HCT116 (cell line): ENCODE results near the gene ADAMTS16. TPM values are rescaled to one million over a fixed set of nuclear protein-coding genes. Genes with fewer than 3 reads are reported as not detected.

ENCODE experiments used
- ATAC-seq: fragments of 200-7000 bp; cut with Tn5 transposase; 2 replicates; pipeline ENCODE4 v1.9.1; 2020; ENCODE audit warnings: mild to moderate bottlenecking, moderate library complexity
- BruUV-seq: library from RNA; stranded (reverse); fragments of 400-500 nt; replicated peaks from 2 replicates; lab custom pipeline; 2021; lab: Mats Ljungman, UMichigan
- CTCF ChIA-PET: fragments of 300-600 bp; sonication (Branson Sonifier 250); formaldehyde crosslinking; loops from one replicate; lab custom pipeline; 2021; ENCODE audit warnings: antibody characterized with exemption; lab: Charles Lee
- POLR2A ChIA-PET: fragments of 300-600, 350-600 bp; sonication (Branson Sonifier 250); formaldehyde crosslinking; loops from one replicate; lab custom pipeline; 2021; ENCODE audit warnings: antibody characterized with exemption; lab: Charles Lee
- RAD21 ChIA-PET, 2 experiments: fragments of 300-600 bp; sonication (Branson Sonifier 250); formaldehyde crosslinking; loops; one replicate each; lab custom pipeline; 2023; ENCODE audit warnings: low total read pairs in 2 of 2; ENCODE audit not compliant: uncharacterized antibody in 2 of 2, unreplicated experiment in 2 of 2, low non-redundant PET in 1 of 2; lab: Charles Lee
- DNase-seq: peaks from one replicate; pipeline ENCODE4 v3.0.0-alpha.2; 2010; ENCODE audit warnings: low read depth, low spot score
- H2AFZ ChIP-seq: fragments of 200-600 bp; shearing (Covaris generic), sonication (generic); 2 replicates; pipeline ENCODE4 v1.6.1; 2017; ENCODE audit warnings: low read depth, mixed run types, mixed read lengths, antibody characterized with exemption, low read length; ENCODE audit not compliant: poor library complexity, severe bottlenecking
- H3K27ac ChIP-seq: 2 replicates; pipeline ENCODE4 v1.5.1; 2012; ENCODE audit warnings: low read depth, low read length
- H3K27me3 ChIP-seq: fragments of 200-600 bp; sonication (generic); 2 replicates; pipeline ENCODE4 v1.6.1; 2016; ENCODE audit warnings: mixed run types, low read length, mixed read lengths; ENCODE audit not compliant: insufficient read depth
- H3K36me3 ChIP-seq, 2 experiments: fragments of 200-500 bp in 1 of 2; fragments of 200-600 bp in 1 of 2; sonication (Bioruptor generic) in 1 of 2; sonication (generic) in 1 of 2; 2 replicates each; pipeline versions ENCODE4 v1.5.1 to v1.6.1; 2014 to 2016; ENCODE audit warnings: low read length in 2 of 2, inconsistent platforms in 1 of 2, mixed read lengths in 1 of 2, mixed run types in 1 of 2; ENCODE audit not compliant: insufficient read depth in 2 of 2, control insufficient read depth in 1 of 2
- H3K4me1 ChIP-seq, 2 experiments: fragments of 200-600 bp in 1 of 2; sonication (generic) in 1 of 2; 2 replicates each; pipeline versions ENCODE4 v1.5.1 to v1.6.1; 2012 to 2017; ENCODE audit warnings: low read length in 2 of 2, inconsistent platforms in 1 of 2, mild to moderate bottlenecking in 1 of 2, mixed read lengths in 1 of 2, mixed run types in 1 of 2, moderate library complexity in 1 of 2; ENCODE audit not compliant: insufficient read depth in 2 of 2, control insufficient read depth in 1 of 2
- H3K4me2 ChIP-seq: fragments of 200-600 bp; sonication (generic); 2 replicates; pipeline ENCODE4 v1.6.1; 2017; ENCODE audit warnings: mixed run types, low read length, mixed read lengths
- H3K4me3 ChIP-seq, 2 experiments: fragments of 200-600 bp in 1 of 2; sonication (generic) in 1 of 2; replicated peaks in 1 of 2; 2 replicates each; pipeline ENCODE4 v1.5.1; 2011 to 2016; ENCODE audit warnings: low read length in 2 of 2, control low read depth in 1 of 2, low read depth in 1 of 2, mild to moderate bottlenecking in 1 of 2, mixed read lengths in 1 of 2, mixed run types in 1 of 2
- H3K79me2 ChIP-seq: fragments of 200-600 bp; sonication (generic); 2 replicates; pipeline ENCODE4 v1.6.1; 2017; ENCODE audit warnings: mild to moderate bottlenecking, mixed run types, low read length, moderate library complexity, mixed read lengths; ENCODE audit not compliant: insufficient read depth
- H3K9ac ChIP-seq: fragments of 200-600 bp; sonication (generic); 2 replicates; pipeline ENCODE4 v1.6.1; 2016; ENCODE audit warnings: low read length, mixed read lengths
- H3K9me2 ChIP-seq: fragments of 200-600 bp; sonication (generic), shearing (Covaris generic); 2 replicates; pipeline ENCODE4 v1.6.1; 2017; ENCODE audit warnings: mixed run types, mild to moderate bottlenecking, moderate library complexity; ENCODE audit not compliant: insufficient read depth
- H3K9me3 ChIP-seq, 2 experiments: fragments of 200-500 bp in 1 of 2; fragments of 200-600 bp in 1 of 2; sonication (Bioruptor generic) in 1 of 2; sonication (generic) in 1 of 2; 2 replicates each; pipeline ENCODE4 v1.6.1; 2014 to 2017; ENCODE audit warnings: low read length in 2 of 2, mixed read lengths in 2 of 2, inconsistent platforms in 1 of 2, low read depth in 1 of 2, mild to moderate bottlenecking in 1 of 2, mixed run types in 1 of 2, moderate library complexity in 1 of 2; ENCODE audit not compliant: control insufficient read depth in 1 of 2, insufficient read depth in 1 of 2
- H4K20me1 ChIP-seq: fragments of 200-600 bp; sonication (generic), shearing (Covaris generic); 2 replicates; pipeline ENCODE4 v1.6.1; 2017; ENCODE audit warnings: mixed run types, mild to moderate bottlenecking, moderate library complexity; ENCODE audit not compliant: insufficient read depth
- EGR1 ChIP-seq: IDR thresholded peaks from 2 replicates; pipeline ENCODE4 v1.6.1; 2012; ENCODE audit warnings: low read depth
- ELF1 ChIP-seq: IDR thresholded peaks from 2 replicates; pipeline ENCODE4 v1.6.1; 2012; ENCODE audit warnings: low read depth, borderline replicate concordance
- EZH2 ChIP-seq: fragments of 200-600 bp; sonication (generic); IDR thresholded peaks from 2 replicates; pipeline ENCODE4 v1.6.1; 2017; ENCODE audit warnings: antibody characterized with exemption, mixed run types
- POLR2A ChIP-seq: IDR thresholded peaks from 2 replicates; pipeline ENCODE4 v1.7.0; 2011; ENCODE audit warnings: borderline replicate concordance; ENCODE audit not compliant: insufficient read depth, insufficient read length; ENCODE audit errors: extremely low read depth
- POLR2AphosphoS5 ChIP-seq: IDR thresholded peaks from 2 replicates; pipeline ENCODE4 v1.6.1; 2011; ENCODE audit warnings: mild to moderate bottlenecking, low read depth, low read length, moderate library complexity
- TCF7L2 ChIP-seq: IDR thresholded peaks from 2 replicates; pipeline ENCODE4 v1.7.0; 2011; ENCODE audit warnings: borderline replicate concordance, inconsistent platforms; ENCODE audit not compliant: insufficient read depth, insufficient read length; ENCODE audit errors: extremely low read depth
- YY1 ChIP-seq: IDR thresholded peaks from 2 replicates; pipeline ENCODE4 v1.6.1; 2011; ENCODE audit warnings: low read length, low read depth, moderate library complexity, mild to moderate bottlenecking; ENCODE audit not compliant: insufficient replicate concordance; ENCODE audit errors: extremely low read depth
- ZNF274 ChIP-seq: fragments of 200-500 bp; sonication (Bioruptor generic); IDR thresholded peaks from 2 replicates; pipeline ENCODE4 v1.6.1; 2014; ENCODE audit warnings: mild to moderate bottlenecking, low read depth, low read length, inconsistent platforms
- intact Hi-C: fragments of 100-400 bp; cut with micrococcal nuclease; formaldehyde crosslinking; loops from 2 replicates; pipeline ENCODE4 v1.10.0; 2022
- total RNA-seq: library from RNA; stranded (reverse); gene quantifications from one replicate; pipeline ENCODE4 v1.2.1, GENCODE V29; 2021; ENCODE audit not compliant: unreplicated experiment
- TF ChIP-seq, protein P1 (sequence below), 3 experiments: fragments of 200-600 bp in 1 of 3; sonication (generic) in 1 of 3; IDR thresholded peaks in 2 of 3; conservative IDR thresholded peaks in 1 of 3; 2 replicates each; pipeline ENCODE4 v1.5.1; 2012 to 2017; ENCODE audit warnings: low read depth in 2 of 3, low read length in 2 of 3, antibody characterized with exemption in 1 of 3, borderline replicate concordance in 1 of 3, control low read depth in 1 of 3, mild to moderate bottlenecking in 1 of 3, mixed read lengths in 1 of 3, mixed run types in 1 of 3, moderate library complexity in 1 of 3; ENCODE audit not compliant: insufficient read depth in 1 of 3

Gene ADAMTS16
- total RNA-seq, 1 experiment from 2014 or later, result 2.4 TPM

DNA sequence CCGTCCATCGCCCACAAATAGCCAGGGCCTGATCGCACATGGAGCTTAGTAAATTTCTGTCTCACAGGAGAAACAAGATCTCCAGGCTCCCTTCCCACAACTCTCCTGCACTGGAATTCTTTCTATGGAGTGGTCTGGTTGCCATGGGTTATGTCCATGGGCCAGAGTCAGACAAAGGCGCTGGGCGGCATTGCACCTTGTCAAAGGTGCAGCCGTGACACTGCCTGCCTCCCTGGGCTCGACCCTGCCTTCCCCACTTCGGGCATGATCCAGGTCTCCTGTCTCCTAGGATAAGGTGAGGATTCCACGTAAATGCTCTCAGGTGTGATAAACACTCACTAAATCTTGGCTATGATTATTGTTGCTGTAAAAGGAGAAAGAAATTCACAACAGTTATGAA is 130.0 kb downstream of the ADAMTS16 start:
- intact Hi-C loops, result loop anchor here (2.0 to 5.0 kb wide), 2 partner anchors 71 to 123 kb away; no protein-coding TSS in a partner anchor
- ATAC-seq (no peak), DNase-seq (no peak)
- Histone ChIP-seq H3K4me3 (no peak overlapping the region), H3K9me3 (no peaks in the 10 kb centered on the region), H3K9me2 (no peaks in the 10 kb centered on the region), H3K36me3 (no peaks in the 10 kb centered on the region), H3K4me1 (peaks cover 13 to 17% of the 10 kb centered on the region in 2 experiments), H4K20me1 (no peaks in the 10 kb centered on the region), H3K4me2 (no peak overlapping the region), H3K27ac (no peak overlapping the region)
- CTCF ChIA-PET, result no interaction called here
- POLR2A ChIA-PET, result no interaction called here
- TF ChIP-seq POLR2AphosphoS5, result no peak
- TF ChIP-seq, protein P1, sequence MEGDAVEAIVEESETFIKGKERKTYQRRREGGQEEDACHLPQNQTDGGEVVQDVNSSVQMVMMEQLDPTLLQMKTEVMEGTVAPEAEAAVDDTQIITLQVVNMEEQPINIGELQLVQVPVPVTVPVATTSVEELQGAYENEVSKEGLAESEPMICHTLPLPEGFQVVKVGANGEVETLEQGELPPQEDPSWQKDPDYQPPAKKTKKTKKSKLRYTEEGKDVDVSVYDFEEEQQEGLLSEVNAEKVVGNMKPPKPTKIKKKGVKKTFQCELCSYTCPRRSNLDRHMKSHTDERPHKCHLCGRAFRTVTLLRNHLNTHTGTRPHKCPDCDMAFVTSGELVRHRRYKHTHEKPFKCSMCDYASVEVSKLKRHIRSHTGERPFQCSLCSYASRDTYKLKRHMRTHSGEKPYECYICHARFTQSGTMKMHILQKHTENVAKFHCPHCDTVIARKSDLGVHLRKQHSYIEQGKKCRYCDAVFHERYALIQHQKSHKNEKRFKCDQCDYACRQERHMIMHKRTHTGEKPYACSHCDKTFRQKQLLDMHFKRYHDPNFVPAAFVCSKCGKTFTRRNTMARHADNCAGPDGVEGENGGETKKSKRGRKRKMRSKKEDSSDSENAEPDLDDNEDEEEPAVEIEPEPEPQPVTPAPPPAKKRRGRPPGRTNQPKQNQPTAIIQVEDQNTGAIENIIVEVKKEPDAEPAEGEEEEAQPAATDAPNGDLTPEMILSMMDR (IDR thresholded peaks at IDR 0.05 in 2 of 3, conservative IDR thresholded peaks at IDR 0.05 in 1 of 3; ENCODE audit: borderline replicate concordance in 1 of 3, insufficient read depth in 1 of 3, low read depth in 2 of 3, low read length in 2 of 3), result no peak
- no peak for TF ChIP-seq EZH2
- no peak for TF ChIP-seq POLR2A
- TF ChIP-seq ZNF274, result no peak
- no peak for TF ChIP-seq EGR1
- TF ChIP-seq TCF7L2, result no peak
- TF ChIP-seq ELF1, result no peak
- TF ChIP-seq YY1, result no peak
- TF ChIP-seq, all 23 proteins: peak for 0
- H2AFZ ChIP-seq, result no peak overlapping the region
- RAD21 ChIA-PET, result no interaction called here
- no TSS peak for BruUV-seq
- no peaks in the 10 kb centered on the region for H3K27me3 ChIP-seq
- no peak overlapping the region for H3K9ac ChIP-seq
- no peaks in the 10 kb centered on the region for H3K79me2 ChIP-seq
